HUES48 (cell line): ENCODE data around the gene ACVR1C.

Experiments used
- H3K27ac ChIP-seq: one replicate; pipeline ENCODE4 v1.7.0; 2013; ENCODE audit warnings: low read depth, low read length, inconsistent platforms
- H3K27me3 ChIP-seq: 2 replicates; pipeline ENCODE4 v1.6.1; 2013; ENCODE audit warnings: mild to moderate bottlenecking, low read length; ENCODE audit not compliant: control insufficient read depth, insufficient read depth
- H3K36me3 ChIP-seq: 2 replicates; pipeline ENCODE4 v1.6.1; 2013; ENCODE audit warnings: low read length; ENCODE audit not compliant: control insufficient read depth, insufficient read depth
- H3K4me1 ChIP-seq: 2 replicates; pipeline ENCODE4 v1.6.1; 2013; ENCODE audit warnings: mild to moderate bottlenecking, low read length; ENCODE audit not compliant: control insufficient read depth, insufficient read depth
- H3K4me3 ChIP-seq: 2 replicates; pipeline ENCODE4 v1.5.1; 2013; ENCODE audit warnings: mild to moderate bottlenecking, low read depth, low read length
- H3K9ac ChIP-seq: 2 replicates; pipeline ENCODE4 v1.6.1; 2013; ENCODE audit warnings: mild to moderate bottlenecking, low read depth, low read length, moderate library complexity
- H3K9me3 ChIP-seq: 2 replicates; pipeline ENCODE4 v1.6.1; 2013; ENCODE audit warnings: low read length; ENCODE audit not compliant: control insufficient read depth, insufficient read depth

ACVR1C gene

DNA sequence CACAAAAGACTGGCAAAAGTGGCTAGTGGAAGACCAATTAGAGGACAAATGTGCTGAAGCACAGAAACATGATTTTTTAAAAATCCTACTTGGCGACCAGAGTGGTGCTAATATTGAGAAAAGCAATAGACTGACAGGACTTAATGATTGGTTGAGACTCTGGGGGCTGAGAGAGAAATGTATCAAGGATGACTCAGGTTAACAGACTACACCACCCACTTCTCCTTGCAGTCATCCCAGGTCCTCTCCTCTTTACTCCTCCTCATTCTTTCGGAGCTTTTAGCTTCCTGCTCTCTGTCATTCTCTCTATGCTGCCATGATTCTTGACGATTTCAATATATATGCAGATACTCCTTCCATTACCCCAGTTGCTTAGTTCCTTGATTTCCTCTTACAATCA lies 130.2 kb downstream of the ACVR1C start:
- no peaks in the 10 kb centered on the region for H3K27me3 ChIP-seq
- no peaks in the 10 kb centered on the region; the same call in 1 of the 2 replicates for H3K4me1 ChIP-seq
- no peaks in the 10 kb centered on the region for H3K9me3 ChIP-seq

DNA sequence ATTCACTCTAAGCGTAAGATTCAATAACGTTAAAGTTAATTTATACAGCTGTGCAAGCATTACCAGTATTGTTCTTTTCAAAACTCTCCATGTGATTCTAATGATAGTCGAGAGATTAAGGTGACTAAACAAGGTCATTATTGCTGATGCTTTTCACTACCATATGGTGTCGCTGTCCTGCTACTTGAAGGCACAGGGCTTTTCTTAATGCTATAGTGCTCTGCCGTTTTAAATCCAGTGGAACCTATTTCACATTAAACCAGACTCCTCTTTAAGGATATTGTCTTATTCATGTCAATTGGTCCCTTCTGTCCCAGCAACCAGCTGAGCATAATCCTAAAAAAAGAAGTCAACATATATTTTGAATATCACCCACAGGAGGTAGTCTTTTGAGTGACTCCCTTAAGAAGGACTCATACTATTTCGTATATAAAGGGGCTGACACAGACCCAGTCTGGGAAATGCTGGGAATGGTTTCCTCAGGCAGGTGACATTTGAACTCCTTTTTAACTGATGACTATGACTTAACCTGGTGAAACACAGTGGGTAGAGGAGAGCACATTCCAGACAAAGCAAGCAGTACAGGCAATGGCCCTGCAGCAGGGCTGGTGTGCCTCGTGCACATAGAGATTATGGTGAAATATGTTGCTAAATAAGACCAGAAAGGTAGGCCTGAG lies 130.9 kb downstream of the ACVR1C start:
- no peak overlapping the region for H3K4me3 ChIP-seq
- H3K4me1 ChIP-seq, result no peaks in the 10 kb centered on the region; the same call in 1 of the 2 replicates
- no peak overlapping the region for H3K9ac ChIP-seq
- H3K27me3 ChIP-seq, result no peaks in the 10 kb centered on the region
- no peak overlapping the region for H3K27ac ChIP-seq
- H3K36me3 ChIP-seq, result no peaks in the 10 kb centered on the region
- H3K9me3 ChIP-seq, result no peaks in the 10 kb centered on the region

More for the DNA sequence above, 130.2 kb downstream of the ACVR1C start:
- H3K4me3 ChIP-seq, result no peak overlapping the region
- no peak overlapping the region for H3K9ac ChIP-seq
- H3K36me3 ChIP-seq, result no peaks in the 10 kb centered on the region
- H3K27ac ChIP-seq, result no peak overlapping the region

DNA sequence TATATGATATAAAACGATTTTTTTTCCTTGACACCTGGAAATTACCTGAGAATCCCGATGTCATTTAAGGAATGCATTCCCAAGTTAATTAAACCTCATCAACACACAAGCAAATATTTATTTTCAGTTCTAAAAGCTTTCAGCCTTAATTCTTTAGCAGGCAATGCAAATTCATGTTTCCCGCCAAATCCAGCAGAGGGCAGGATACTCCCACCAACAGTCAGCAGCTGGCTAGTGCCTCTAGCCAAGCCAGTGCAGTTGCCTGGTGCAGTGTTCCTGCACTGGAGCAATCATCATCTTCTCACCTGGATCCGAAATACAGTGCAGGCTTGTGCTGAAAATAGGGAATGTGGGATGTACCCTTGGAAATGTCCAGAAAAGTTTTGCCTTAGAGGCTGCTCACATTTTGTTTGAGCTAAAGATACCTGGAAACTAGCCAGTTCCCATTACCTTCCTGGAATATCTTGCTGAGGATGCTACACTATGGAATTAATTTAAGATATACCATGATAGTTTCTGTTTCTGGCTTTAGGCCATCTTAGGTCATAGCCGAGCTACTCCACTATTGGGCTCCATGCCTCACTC lies 136.4 kb downstream of the ACVR1C start:
- Histone ChIP-seq H3K4me3 (no peak overlapping the region), H3K9me3 (no peaks in the 10 kb centered on the region), H3K27me3 (no peaks in the 10 kb centered on the region), H3K4me1 (no peaks in the 10 kb centered on the region), H3K36me3 (no peaks in the 10 kb centered on the region), H3K27ac (no peak overlapping the region), H3K9ac (no peak overlapping the region)

DNA sequence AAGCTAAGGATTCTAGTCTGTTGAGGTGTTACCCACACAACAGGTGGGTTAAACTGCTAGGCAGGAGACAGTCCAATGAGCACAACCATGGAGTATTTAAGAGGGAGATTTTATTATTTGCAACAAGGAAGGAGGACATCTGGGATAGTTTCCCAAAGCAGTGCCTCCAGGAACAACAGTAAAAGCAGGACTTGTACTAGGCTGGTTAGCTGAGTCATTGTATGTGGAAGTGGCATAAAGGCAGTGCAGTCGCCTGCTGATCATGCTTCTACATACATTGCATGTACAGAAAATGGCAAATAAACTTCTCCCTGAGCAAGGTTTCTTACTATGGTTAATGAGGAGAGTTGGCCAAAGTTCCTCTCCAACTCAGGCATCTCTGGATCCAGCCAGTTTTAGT lies 138.7 kb downstream of the ACVR1C start:
- Histone ChIP-seq H3K9me3 (no peaks in the 10 kb centered on the region), H3K27me3 (no peaks in the 10 kb centered on the region), H3K4me3 (no peak overlapping the region), H3K36me3 (no peaks in the 10 kb centered on the region), H3K9ac (no peak overlapping the region), H3K4me1 (no peaks in the 10 kb centered on the region), H3K27ac (no peak overlapping the region)

DNA sequence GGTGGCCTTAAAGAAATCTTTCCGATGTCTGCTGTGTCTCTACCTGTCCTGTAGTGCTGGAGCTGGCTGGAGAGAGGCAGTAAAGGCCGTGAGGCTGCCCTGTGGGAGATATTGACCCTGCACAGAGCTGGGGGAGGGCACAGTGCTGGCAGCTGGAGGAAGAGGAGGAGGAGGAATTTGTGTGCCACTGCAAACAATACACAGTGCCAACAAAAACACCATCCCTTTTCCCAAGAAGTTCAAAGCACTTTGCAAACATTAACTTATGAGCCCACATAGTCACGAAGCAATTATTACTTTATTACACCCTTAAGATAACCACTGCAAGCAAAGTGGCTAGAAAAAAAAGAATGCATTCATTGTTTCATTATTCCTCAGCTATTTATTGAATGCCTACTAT lies 139.8 kb downstream of the ACVR1C start:
- Histone ChIP-seq H3K36me3 (no peaks in the 10 kb centered on the region), H3K9ac (no peak overlapping the region), H3K27ac (no peak overlapping the region), H3K9me3 (no peaks in the 10 kb centered on the region), H3K27me3 (no peaks in the 10 kb centered on the region), H3K4me1 (no peaks in the 10 kb centered on the region), H3K4me3 (no peak overlapping the region)

DNA sequence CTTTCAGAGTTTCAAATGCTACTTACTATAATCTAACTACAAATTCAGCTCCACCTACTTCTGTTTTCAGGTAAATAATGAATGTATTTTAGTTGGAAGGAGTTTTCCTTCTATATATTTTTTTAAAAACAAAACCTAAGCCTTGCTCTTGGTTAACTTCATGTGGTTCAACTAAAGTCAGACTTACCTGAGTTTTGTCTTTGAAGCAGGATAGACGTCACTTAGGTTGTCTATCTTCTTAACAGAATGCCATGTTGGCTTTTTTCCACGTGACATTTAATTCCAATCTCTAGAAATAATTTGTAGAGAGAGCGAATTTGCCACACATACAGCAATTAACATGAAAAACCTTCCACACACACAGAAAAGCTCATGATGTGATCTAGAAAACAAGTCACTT lies 140.9 kb downstream of the ACVR1C start:
- H3K9ac ChIP-seq, result no peak overlapping the region
- no peaks in the 10 kb centered on the region for H3K36me3 ChIP-seq
- no peaks in the 10 kb centered on the region for H3K4me1 ChIP-seq
- no peaks in the 10 kb centered on the region for H3K27me3 ChIP-seq
- no peaks in the 10 kb centered on the region for H3K9me3 ChIP-seq
- no peak overlapping the region for H3K4me3 ChIP-seq
- H3K27ac ChIP-seq, result no peak overlapping the region

DNA sequence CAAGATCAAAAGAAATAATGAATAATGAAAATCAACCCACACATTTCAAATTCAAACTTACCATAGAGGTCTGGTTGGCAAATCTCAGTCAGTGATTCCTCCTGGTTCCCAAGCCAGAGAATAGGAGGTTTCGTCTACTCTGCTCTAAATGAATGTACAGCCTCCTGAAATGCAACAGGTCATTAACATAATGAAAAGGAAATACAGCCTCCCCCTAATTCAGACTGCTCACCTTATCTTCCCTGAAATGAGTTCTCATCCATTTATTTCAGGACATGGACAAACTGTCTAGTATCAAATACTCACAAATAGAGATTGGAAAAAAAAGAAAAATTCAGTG lies 141.4 kb downstream of the ACVR1C start:
- Histone ChIP-seq H3K9me3 (no peaks in the 10 kb centered on the region), H3K36me3 (no peaks in the 10 kb centered on the region), H3K27me3 (no peaks in the 10 kb centered on the region), H3K4me1 (no peaks in the 10 kb centered on the region), H3K27ac (no peak overlapping the region), H3K9ac (no peak overlapping the region), H3K4me3 (no peak overlapping the region)

DNA sequence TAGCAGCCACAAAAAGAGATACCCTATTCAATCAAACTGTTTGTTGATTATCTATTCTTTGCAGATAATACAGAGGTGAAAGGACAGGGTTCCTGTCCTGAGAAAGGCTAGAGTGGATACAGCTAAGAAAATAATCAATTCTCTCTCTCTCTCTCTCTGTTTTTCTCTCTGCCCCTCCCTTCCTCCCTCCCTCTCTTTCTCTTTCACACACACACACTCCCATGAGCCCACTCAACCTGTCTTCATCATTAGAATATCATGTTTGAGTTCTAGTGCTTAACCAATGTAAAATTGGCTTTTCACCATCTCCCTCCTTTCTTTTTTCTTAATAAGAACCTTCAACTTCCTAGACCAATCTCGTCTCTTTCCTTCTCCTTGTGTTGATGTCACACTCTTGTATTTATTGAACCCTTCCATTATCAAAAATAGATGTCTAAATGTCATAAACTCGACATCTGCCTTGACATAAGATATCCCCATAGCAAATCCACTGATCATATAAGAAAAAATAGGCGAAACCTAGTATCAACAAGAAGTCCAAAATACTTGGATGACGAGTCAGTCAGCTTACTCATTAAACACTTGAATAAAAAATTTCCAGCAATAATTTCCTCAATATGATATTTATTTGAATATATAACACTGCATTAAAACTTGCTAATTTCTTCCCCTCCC lies 141.9 kb downstream of the ACVR1C start:
- Histone ChIP-seq H3K27me3 (no peaks in the 10 kb centered on the region), H3K9me3 (no peaks in the 10 kb centered on the region), H3K27ac (no peak overlapping the region), H3K4me1 (no peaks in the 10 kb centered on the region), H3K4me3 (no peak overlapping the region), H3K9ac (no peak overlapping the region), H3K36me3 (no peaks in the 10 kb centered on the region)

DNA sequence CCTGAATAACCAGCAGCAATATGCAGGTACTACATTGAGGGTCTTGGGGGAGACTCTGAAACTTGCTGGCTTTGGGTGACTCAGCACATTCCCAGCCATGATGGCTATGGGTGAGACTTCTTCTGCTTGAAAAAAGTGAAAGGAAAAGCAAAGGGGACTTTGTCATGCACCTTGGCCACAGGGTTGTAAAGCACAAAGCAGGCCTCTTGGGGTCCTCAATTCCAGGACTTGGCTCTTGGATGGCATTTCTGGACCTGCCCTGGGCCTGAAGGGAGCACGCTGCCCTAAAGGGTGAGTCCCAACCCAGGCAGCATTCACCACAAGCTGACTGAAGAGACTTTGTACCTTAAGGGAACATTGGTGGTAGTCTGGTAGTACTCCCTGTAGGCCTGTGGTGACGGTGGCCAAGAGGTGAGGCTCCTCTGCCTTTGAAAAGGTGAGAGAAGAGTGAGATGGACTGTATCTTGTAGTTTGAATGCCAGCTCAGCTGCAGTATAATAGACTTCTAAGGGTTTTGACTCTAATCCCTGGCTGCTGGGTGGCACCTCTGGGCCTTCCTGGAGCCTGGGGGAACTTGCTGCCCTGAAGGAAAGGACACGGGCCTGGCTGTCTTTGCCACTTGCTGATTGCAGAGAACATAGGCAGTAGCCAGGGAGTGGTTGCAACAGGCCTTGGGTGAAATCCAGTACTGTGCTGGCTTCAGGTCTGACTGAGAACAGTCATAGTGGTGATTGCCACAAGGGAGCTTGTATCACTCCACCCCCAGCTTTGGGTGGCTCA lies 148.3 kb downstream of the ACVR1C start:
- no peak overlapping the region for H3K27ac ChIP-seq
- H3K4me1 ChIP-seq, result no peaks in the 10 kb centered on the region
- no peaks in the 10 kb centered on the region for H3K36me3 ChIP-seq
- H3K9me3 ChIP-seq, result no peaks in the 10 kb centered on the region
- no peaks in the 10 kb centered on the region for H3K27me3 ChIP-seq
- no peak overlapping the region for H3K4me3 ChIP-seq
- H3K9ac ChIP-seq, result no peak overlapping the region

DNA sequence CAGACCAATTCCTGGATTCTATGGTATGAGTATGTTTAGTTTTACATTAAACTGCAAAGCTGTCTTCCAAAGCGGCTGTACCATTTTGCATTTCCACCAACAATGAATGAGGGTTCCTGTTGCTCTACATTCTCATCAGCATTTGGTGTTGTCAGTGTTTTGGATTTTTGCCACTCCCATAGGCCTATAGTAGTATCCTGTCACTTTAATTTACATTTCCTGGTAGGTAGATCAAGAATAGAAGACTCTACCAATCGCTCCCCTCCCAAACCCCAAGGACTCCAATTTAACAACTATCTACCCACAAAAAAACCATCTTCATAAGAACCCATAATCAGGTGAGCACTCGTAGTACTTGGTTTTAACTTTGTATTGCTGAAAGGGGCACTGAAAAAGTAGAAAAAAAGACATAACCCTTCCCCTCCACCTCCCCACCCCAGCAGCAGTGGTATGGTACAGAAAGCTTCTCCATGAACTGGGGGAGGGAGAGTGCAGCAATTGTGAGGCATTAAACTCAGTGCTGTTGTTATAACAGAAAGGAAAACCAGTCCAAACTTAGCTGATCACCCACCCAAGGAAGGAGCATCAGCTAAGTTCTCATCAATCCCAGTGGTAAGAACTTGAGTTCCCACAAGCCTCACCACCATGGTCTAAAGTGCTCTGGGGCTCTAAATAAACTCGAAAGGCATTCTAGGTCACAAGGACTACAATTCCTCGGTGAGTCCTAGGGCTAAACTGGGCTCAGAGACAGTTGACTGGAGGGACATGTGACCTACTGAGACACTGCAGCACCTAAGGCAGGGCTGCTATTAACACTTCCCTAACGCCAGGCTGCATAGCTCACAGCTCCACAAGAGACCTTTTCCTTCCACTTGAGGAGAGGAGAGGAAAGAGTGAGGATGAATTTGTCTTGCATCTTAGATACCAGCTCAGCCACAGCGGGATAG lies 149.3 kb downstream of the ACVR1C start:
- Histone ChIP-seq H3K36me3 (no peaks in the 10 kb centered on the region), H3K4me3 (no peak overlapping the region), H3K9ac (no peak overlapping the region), H3K4me1 (no peaks in the 10 kb centered on the region), H3K27me3 (no peaks in the 10 kb centered on the region), H3K9me3 (no peaks in the 10 kb centered on the region), H3K27ac (no peak overlapping the region)
